ENCODE measurements around the gene PTGIS.

DNA sequence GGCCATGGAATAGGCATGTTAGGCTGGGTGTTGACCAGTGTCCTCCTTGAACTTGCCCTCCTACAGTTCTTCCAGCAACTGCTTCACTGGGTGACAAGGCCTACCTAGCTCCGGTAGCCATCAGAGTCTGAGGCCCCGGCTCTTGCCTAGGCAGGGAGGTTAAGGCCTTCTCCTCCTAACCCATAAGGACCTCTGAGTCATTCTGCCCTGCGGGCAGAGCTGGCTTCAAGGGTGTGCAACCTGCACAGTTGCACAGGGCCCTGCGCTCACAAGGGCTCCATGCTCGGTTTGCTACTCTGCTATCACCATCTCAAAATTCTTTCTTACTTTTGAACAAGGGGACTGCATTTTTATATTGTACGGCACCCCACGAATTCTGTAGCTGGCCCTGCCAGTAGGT, 103.4 kb downstream of the PTGIS start:
- TF ChIP-seq, protein P1, sequence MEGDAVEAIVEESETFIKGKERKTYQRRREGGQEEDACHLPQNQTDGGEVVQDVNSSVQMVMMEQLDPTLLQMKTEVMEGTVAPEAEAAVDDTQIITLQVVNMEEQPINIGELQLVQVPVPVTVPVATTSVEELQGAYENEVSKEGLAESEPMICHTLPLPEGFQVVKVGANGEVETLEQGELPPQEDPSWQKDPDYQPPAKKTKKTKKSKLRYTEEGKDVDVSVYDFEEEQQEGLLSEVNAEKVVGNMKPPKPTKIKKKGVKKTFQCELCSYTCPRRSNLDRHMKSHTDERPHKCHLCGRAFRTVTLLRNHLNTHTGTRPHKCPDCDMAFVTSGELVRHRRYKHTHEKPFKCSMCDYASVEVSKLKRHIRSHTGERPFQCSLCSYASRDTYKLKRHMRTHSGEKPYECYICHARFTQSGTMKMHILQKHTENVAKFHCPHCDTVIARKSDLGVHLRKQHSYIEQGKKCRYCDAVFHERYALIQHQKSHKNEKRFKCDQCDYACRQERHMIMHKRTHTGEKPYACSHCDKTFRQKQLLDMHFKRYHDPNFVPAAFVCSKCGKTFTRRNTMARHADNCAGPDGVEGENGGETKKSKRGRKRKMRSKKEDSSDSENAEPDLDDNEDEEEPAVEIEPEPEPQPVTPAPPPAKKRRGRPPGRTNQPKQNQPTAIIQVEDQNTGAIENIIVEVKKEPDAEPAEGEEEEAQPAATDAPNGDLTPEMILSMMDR (conservative IDR thresholded peaks at IDR 0.05; ENCODE audit: low read depth, low read length), result no peak
- TF ChIP-seq RAD21 (IDR thresholded peaks at IDR 0.05; ENCODE audit: low read length) (no peak), MXI1 (IDR thresholded peaks at IDR 0.05; ENCODE audit: borderline replicate concordance, low read depth, low read length) (no peak), POLR2A (IDR thresholded peaks at IDR 0.05; ENCODE audit: low read depth, low read length) (no peak), CEBPB (IDR thresholded peaks at IDR 0.05; ENCODE audit: low read depth, low read length) (no peak), RFX5 (IDR thresholded peaks at IDR 0.05; ENCODE audit: low read depth, low read length) (no peak), FOS (IDR thresholded peaks at IDR 0.05; ENCODE audit: low read depth, low read length) (no peak), MAZ (IDR thresholded peaks at IDR 0.05; ENCODE audit: borderline replicate concordance, low read depth, low read length) (no peak), RCOR1 (IDR thresholded peaks at IDR 0.05; ENCODE audit: insufficient replicate concordance, low read length) (no peak), MAFK (IDR thresholded peaks at IDR 0.05; ENCODE audit: low read depth, low read length) (no peak), NFE2L2 (IDR thresholded peaks at IDR 0.05; ENCODE audit: low read depth, low read length) (no peak), SMC3 (IDR thresholded peaks at IDR 0.05; ENCODE audit: low read depth, low read length) (no peak)
- TF ChIP-seq, protein P2, sequence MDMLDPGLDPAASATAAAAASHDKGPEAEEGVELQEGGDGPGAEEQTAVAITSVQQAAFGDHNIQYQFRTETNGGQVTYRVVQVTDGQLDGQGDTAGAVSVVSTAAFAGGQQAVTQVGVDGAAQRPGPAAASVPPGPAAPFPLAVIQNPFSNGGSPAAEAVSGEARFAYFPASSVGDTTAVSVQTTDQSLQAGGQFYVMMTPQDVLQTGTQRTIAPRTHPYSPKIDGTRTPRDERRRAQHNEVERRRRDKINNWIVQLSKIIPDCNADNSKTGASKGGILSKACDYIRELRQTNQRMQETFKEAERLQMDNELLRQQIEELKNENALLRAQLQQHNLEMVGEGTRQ (IDR thresholded peaks at IDR 0.05; ENCODE audit: low read depth, low read length), result no peak
- TF ChIP-seq, protein P3, sequence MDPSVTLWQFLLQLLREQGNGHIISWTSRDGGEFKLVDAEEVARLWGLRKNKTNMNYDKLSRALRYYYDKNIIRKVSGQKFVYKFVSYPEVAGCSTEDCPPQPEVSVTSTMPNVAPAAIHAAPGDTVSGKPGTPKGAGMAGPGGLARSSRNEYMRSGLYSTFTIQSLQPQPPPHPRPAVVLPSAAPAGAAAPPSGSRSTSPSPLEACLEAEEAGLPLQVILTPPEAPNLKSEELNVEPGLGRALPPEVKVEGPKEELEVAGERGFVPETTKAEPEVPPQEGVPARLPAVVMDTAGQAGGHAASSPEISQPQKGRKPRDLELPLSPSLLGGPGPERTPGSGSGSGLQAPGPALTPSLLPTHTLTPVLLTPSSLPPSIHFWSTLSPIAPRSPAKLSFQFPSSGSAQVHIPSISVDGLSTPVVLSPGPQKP (IDR thresholded peaks at IDR 0.05; ENCODE audit: borderline replicate concordance, low read depth, low read length), result no peak
